Jurkat, Clone E6-1 (cell line): ENCODE data around the gene ABCA1.

Source experiments
- DNase-seq: peaks from one replicate; pipeline ENCODE4 v3.0.0-alpha.2; 2011; ENCODE audit warnings: low read depth, low spot score
- H3K4me3 ChIP-seq: 2 replicates; pipeline ENCODE4 v1.5.1; 2011; ENCODE audit warnings: mild to moderate bottlenecking, low read length, control low read depth, moderate library complexity

ABCA1 gene

DNA sequence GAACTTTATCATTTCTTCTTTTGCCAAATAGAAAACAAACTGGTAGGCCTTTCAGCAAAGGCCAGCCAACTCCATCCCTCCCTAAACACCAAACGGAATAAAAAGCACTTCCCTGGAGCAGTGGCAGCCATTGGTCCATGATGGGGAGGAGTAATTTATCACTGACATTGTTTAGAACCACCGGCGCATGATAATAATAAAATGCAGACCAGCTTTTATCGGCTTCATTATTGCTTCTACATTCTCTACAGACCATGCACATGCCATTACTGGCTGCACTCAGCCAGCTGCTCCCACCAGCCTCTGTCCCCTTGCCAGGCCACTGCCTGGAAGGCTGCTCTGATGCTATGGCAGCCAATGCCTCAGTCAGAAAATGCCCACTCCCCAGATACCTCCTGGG is 45.9 kb downstream of the ABCA1 start:
- no peak for DNase-seq
- no peak overlapping the region for H3K4me3 ChIP-seq

DNA sequence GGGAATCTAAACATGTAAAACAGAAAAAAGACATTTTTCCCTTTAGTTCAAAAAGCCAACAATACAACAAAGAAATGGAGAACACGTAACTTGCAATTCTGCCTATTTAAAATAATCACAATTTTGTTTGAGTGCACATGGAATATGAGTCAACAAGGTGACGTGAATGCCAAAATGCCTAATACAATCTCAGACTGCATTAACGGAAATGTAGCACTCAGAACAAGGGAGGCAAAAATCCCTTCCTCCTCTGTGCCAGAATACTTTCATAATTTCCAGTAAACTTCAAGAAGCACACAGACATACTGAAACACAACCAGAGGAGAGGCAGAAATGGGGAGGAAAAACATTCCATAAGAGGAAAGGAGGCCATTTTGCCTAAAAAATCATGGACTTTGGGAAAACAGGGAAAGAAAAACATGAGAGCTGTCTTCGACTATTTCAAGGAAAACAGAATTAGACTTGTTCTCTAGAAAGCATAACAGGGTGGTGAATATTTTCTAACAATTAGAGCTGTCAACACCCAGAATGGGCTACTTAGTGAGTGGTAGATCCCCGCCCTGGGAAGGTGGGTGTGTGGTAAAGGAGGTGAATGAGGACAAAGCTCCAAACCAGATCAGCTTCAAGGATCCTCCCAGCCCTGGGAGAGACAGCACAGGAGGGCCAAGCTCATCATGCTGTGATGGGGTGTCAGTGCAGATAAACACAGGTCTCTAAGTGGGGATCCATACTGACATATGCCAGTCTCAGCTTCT is 48.2 kb downstream of the ABCA1 start:
- no peak for DNase-seq
- H3K4me3 ChIP-seq: no peak overlapping the region

DNA sequence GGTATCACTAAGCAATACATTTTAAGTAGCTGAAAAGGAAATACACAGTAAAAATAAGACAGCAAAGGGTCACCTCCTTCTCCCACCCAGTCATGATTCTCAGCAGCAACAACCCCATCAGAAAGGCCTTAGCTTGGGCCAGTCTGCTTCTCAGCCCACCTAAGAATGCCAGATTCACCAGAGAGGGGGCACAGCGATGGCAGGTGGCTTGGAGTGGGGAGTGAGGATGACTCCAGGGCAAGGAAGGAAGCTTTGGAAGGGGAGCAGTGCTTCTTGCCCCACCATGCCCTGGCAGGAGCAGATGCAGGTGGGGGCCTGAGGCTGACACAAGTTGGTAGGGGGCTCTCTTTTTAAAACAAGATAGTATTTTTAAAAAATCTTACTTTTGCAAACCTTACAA is 51.4 kb downstream of the ABCA1 start:
- no peak overlapping the region for H3K4me3 ChIP-seq
- DNase-seq: no peak

DNA sequence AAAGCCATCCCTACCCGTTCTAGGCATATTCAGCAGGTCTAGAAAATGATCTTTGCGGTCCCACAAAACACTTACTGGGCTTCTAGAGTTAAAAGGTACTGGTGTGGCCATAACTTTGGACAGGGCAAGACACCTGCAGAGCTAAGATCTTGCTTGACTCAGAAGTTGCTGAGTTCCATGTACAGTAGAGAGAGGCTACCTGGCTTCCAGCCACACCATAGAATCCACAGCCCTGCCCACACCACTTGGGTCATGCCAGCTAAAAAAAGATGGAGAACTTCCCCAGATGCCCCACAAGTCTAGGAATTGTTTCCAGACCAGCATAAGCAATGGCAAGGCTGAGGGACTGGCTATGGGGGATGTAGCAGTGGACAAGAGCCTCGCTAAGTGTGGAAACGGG is 52.1 kb downstream of the ABCA1 start:
- DNase-seq: no peak
- no peak overlapping the region for H3K4me3 ChIP-seq

DNA sequence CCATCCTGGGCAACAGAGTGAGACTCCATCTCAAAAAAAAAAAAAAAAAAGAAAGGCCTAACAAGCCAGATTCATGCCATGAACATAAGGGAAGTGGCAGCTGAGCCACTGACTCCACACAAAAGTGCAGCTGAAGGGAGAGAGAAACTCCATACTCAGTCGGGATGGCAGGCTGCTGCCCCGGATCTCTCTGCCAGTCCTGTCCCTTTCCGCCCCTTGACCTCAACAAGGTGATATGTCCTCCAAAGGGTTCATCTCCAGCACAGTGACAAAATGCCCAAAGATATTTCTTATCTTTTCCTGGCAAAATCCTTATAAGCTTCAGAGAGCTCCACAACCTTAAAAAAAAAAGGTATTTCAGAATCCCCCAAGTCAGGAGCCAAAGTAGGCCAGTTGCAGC is 52.6 kb downstream of the ABCA1 start:
- DNase-seq: no peak
- no peak overlapping the region for H3K4me3 ChIP-seq

DNA sequence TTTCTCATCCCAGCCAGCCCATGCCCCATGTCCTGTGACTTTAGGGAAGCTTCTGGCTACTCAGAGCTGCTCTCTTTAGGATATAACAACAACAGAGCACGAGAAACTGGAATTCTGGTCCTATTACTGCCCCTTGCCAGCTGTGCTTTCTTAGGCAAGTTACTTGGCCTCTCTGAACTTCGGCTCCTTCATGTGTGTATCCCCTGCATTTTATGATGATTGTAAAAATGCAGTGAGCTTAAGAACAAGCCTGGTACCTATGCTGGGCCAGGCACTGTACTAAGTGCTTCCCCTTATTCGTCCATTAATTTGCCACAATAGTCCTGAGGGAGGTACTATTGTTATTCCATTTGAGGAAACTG is 54.5 kb downstream of the ABCA1 start:
- no peak for DNase-seq
- no peak overlapping the region for H3K4me3 ChIP-seq

DNA sequence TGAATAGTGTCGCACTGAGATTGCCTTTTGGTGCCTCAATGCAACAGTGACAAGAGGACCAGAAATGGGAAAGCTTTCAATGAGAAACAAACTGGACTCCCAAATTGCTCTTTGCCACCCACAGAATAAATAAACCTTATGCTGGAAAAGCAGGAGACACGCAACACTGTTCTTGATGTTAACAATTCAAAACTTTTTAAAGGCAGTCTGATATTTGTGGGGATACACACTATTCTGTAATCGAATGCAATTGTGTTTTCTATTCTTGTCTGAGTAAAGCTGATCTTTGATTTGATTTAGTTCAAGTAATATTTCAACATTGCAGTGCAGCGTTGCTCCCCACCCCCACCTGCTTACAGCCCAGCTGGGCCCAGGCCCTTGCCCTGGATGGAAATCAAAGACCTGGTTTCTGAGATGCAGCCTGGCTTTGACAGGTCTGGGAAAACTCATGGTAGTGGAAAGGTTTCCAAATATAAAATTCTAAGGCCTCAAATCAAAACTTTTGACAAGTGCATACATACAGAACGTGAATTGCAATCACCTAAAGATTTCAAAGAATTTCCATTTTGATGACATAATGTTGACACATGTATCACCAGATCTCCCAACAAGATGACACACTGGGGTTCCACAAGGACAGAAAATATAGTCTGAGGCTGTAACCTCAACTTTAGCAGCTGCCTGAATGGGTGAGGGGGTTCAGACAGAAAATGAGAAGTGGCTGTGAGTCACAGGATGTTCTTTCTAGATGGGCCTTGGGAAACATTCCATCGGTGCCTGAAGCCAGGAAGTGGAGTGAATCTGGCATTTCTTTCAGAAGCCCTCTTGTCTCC is 55.1 kb downstream of the ABCA1 start:
- no peak overlapping the region for H3K4me3 ChIP-seq
- DNase-seq: no peak

DNA sequence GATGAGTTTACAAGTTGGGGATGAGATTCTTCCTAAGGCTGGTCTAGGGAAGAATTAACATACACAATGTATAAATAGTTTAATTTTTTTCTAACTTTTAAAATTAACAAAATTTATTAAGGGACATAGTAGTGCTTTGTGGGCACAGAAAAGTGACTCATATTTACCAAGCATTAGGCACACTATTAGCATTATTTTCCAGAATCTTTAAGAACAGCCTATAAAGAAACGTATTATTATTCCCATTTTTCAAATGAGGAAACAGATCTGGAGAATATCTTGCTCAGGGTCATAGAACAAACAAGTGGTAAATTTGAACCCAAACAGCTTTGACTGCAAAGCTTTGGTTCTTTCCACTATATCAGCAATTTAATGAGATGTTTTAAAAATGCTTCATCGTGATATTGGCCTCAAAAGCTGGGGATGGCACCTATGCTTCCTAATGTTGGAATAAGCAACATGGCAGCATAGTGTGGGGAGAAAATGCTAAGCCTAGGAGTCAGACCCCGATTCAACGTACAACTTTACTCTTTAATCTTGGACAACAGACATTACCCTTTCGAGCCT is 55.9 kb downstream of the ABCA1 start:
- DNase-seq: no peak
- H3K4me3 ChIP-seq: no peak overlapping the region

DNA sequence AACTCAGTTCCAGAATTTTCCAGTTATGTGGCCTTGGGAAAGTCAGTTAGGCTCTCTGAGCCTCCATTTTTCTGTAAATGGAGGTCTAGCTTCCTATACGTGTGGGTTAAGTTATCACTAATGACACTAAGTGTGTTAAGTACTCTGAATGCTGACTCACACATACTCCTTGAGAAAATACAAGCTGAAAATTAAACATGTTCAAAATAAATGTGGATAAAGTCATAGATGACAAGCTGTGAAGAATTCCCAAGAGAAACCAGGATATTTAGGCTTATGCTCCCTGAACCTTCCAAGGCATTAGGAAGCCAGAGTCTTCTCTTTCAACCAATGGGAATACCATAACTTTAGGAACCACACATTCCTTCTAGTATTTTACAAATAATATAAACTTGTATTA is 58.1 kb downstream of the ABCA1 start:
- no peak overlapping the region for H3K4me3 ChIP-seq
- DNase-seq: no peak

DNA sequence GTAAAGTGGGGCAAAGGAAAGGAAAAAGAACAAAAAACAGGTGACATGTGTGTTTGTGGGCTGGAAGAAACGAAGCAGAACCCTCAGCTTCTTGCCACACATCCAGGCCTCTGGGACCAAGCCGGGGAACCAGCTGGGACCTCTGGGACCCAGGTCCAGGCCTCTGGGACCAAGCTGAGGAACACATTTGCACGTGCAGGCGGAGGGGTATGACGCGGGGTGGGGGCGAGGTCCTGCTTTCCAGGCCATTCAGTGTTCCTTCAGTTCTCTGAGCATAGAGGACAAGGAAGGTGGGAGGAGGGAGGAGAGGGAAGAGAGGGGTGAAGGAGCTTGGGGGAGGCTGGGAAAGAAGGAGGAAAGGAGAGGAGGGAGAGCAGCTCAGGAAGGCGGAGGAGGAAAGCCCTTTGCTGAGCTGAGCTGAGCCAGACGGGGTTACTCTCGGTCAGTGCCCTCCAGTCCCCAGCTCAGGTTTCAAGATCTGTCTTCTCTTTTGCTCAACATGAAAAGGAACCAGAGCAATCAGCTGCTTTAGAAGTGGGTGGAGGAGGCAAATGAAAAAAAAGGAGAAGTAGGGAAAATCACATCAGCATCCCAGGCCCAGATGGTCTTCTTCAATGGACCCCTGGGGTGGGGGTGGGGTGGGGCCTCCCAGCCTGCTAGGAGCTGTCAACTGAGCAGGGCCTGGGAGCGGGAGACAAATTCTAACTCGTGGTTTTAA is 59.1 kb downstream of the ABCA1 start:
- no peak for DNase-seq
- no peak overlapping the region for H3K4me3 ChIP-seq

DNA sequence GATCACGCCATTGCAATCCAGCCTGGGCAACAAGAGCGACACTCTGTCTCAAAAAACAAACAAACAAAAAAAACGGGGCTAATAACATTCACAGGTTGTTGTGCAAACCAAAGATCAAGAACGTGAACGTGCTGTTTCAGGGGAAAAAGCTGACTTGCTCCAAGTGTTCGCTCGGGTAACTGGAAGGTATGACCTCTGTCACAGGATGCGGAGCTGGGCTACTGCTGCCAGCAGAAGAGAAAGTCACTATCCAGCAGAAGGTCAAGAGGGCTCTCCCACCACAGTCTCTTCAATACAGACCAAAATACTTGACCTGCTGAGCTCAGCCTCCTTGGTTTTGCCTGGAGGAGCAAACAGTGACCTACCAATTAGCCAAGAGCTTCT is 59.7 kb downstream of the ABCA1 start:
- H3K4me3 ChIP-seq: no peak overlapping the region
- no peak for DNase-seq

DNA sequence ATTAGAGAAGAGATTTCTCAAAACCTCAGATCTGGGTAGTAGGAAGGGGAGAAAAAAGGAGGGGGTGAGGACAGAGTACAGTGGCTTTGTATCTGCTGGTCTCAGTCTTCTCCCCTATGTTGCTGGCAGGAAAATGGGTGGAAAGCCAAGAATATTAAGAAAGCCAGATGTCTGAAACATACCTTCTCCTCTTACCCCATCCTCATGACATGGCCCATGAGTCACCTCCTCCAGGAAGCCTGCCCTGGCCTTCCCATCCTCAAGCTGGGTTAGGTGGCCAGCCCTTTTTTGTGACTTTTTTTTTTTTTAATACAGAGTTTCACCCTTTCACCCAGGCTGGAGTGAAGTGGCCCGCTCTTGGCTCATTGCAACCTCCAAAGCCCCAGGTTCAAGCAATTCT is 61.8 kb downstream of the ABCA1 start:
- DNase-seq: no peak

DNA sequence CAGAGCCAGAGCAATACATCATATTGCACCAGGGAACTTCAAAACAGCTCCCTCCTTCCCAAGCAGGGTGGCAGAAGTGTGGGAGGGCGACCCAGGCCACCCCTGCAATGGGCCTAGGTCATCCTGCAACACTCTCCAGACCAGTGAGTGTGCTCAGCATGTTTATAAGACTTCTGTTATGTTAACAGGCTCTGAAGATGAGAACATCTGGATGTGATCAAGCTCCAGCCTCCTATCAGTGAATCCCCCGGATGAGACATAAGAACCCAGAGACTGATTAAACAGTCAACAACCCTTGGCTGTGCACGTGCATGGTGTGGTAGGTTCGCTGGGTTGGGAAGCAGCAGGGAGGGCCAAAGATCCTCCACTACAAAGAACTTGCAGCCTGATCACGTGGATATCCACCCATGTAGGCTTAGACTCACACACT is 63.3 kb downstream of the ABCA1 start:
- no peak overlapping the region for H3K4me3 ChIP-seq
- no peak for DNase-seq

More for the DNA sequence above, 61.8 kb downstream of the ABCA1 start:
- no peak overlapping the region for H3K4me3 ChIP-seq

DNA sequence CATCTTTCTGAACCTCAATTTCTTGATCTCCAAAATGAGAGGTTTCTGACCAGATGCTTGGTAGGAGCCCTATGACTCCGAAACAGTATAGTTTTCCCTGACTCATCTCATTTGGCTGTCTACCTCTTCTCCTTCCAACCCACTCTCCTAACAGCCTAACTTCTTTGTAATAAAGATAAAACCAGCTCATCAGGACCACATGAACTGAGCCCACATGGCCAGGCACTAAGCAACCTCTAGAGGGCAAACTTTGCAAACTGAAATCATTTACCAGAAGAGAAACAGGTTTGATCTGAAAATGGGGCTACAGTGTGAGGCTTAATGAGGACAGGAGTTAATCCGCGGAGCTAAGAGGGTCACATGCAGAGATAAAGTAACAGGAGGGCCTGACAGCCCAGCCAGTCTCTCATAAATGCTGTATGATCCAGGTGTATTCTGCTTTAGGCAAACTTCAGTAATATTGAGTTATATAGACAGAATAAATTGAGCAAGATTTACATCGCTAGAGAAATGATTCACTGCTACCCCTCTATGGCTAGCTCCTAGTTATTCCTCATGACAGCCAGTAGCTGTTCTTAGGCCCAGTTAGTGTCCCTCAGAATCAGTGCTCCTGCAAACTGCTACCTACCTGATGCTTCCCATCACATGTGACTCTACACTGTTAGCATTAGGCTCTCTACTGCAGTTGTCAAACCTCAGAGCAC is 64.6 kb downstream of the ABCA1 start:
- no peak overlapping the region for H3K4me3 ChIP-seq
- DNase-seq: peak; percentile 78

DNA sequence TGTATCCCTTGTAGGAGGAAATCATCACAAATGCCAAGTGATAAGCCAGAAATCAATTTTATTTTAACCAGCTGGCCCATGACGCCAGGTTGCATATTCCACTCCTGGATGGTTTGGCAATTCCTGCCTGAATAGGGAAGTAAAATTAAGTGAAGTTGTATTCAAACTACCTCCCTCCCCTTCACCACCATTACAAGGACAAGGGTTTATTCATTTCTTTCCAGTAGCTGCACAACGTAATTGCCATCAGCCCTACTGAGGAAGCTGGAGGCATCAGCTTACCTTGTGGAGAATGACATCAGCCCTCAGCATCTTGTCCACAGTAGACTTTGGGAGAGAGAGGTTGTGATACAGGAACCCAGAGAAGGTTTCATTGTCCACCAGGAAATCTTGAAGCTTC is 66.6 kb downstream of the ABCA1 start:
- no peak overlapping the region for H3K4me3 ChIP-seq
- DNase-seq: no peak

DNA sequence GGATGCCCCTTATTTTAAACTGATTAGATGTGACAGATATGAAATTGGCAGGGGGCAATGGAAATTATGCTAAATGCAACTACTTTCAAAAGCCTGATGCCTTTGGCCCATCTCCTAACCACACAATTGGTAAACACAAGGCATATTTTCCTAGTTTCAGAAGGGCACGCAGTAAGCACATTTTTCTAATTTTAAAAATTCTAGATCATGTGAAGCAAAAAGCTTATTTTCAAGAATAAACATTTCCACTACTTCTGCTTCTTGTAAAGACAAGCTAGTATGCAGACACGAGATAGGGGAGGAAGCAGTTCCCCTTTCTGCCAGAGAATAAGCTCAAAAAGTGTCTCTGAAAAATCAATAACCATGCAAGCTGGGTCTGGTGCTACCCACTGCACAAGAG is 67.7 kb downstream of the ABCA1 start:
- H3K4me3 ChIP-seq: no peak overlapping the region
- no peak for DNase-seq

DNA sequence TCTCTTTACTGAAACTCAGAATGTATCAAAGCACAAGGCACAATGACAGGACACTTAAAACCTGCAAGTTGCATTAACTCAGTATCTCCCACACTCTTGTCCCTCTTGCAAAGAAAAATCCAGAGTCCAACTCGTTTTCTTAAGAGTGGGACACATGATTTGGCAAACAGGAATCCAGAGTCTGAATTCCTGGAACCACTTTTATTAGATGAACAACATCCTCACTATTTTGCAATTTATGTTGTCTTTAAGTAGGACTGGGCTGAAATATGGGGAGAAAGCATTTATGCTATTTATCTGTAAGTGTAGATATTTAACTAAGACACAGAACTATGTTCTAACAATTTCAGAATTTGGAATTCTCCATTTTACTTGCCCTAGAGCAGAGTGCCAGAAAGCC is 69.1 kb downstream of the ABCA1 start:
- no peak overlapping the region for H3K4me3 ChIP-seq
- no peak for DNase-seq

DNA sequence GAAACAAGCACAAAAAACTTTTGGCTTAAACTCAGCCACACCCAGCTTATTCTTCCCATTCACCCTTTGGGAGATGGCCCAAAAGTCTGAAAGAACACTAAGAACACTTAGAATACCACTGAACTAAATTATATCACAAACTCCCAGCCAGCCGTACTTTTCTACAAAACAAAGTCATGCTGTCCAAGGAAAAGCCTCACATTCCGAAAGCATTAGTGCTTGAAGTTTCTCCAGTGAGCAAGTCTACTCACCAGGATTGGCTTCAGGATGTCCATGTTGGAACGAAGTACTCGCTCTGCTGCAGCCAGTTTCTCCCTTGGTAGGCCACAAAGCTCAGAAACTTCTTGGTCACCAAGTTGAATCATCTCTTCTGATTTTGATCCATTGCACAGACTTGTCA is 69.7 kb downstream of the ABCA1 start:
- H3K4me3 ChIP-seq: no peak overlapping the region
- no peak for DNase-seq

DNA sequence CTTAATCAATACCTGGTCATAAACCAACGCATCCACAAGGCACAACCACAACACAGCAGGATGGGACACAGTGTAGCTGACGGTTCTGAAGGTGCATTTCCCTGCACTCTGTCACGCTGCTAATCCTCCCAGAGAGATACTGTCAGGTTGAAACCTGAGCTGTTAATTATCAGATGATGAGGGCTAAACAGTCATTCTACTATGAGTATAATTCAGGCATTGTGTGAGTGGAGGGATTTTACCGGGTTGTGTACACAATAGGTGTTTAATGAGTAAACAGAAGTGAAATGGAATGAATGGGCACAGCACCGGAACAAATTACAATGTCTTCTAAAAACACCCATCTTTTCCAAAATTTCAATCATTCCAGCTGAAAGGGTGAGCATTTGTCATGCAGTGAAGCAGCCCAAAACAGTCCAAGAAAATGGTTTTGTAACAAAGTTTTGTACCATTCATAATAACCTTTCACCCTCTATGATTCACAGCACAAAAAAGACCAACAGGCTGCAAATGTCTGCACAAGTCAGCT is 71.5 kb downstream of the ABCA1 start:
- no peak overlapping the region for H3K4me3 ChIP-seq
- no peak for DNase-seq
